ENCODE measurements around the gene MTTP.

GRCh38 chr4:99649208-99649607, 74.6 kb downstream of the MTTP start:
- TF ChIP-seq CTCF (IDR thresholded peaks at IDR 0.05), result no peak
- TF ChIP-seq POLR2A (IDR thresholded peaks at IDR 0.05), result no peak

All from ovary (tissue), 3 donors.